Immature natural killer cell (primary cell): ENCODE results near the gene OPRL1. TPM values are rescaled to one million over a fixed set of nuclear protein-coding genes. Genes with fewer than 3 reads are reported as not detected.
A peak's percentile ranks its signal among the peaks of the same experiment; 100 is the strongest.
"Not testable (repeated sequence)": the region's sequence is repeated elsewhere in the genome, so short reads cannot be mapped to it uniquely, and the experiment has no call there.

Experiments
- DNase-seq, 3 donors: peaks; one replicate each; pipeline ENCODE4 v3.0.0; 2022; ENCODE audit warnings: mixed read lengths in 1 of 3
- H3K27ac Mint-ChIP-seq, 6 donors: one replicate each; pipeline ENCODE4 v1.8.0; 2020; ENCODE audit warnings: mixed read lengths in 6 of 6, mild to moderate bottlenecking in 5 of 6, inconsistent platforms in 4 of 6, moderate library complexity in 3 of 6
- H3K27me3 Mint-ChIP-seq, 3 donors: one replicate each; pipeline ENCODE4 v1.8.0; 2020 to 2021; ENCODE audit warnings: low read depth in 3 of 3, mild to moderate bottlenecking in 3 of 3, mixed read lengths in 3 of 3, moderate library complexity in 3 of 3, inconsistent platforms in 1 of 3
- H3K36me3 Mint-ChIP-seq, 3 donors: one replicate each; pipeline ENCODE4 v1.8.0; 2020; ENCODE audit warnings: mixed read lengths in 3 of 3, inconsistent platforms in 2 of 3, mild to moderate bottlenecking in 2 of 3
- H3K4me1 Mint-ChIP-seq, 2 donors: one replicate each; pipeline ENCODE4 v1.8.0; 2020; ENCODE audit warnings: inconsistent platforms in 2 of 2, mild to moderate bottlenecking in 2 of 2, mixed read lengths in 2 of 2, moderate library complexity in 1 of 2
- H3K4me3 Mint-ChIP-seq, 5 donors: one replicate each; pipeline ENCODE4 v1.8.0; 2020; ENCODE audit warnings: mild to moderate bottlenecking in 5 of 5, mixed read lengths in 5 of 5, inconsistent platforms in 3 of 5, moderate library complexity in 3 of 5
- H3K9me3 Mint-ChIP-seq, 6 donors: one replicate each; pipeline ENCODE4 v1.8.0; 2020; ENCODE audit warnings: mild to moderate bottlenecking in 6 of 6, mixed read lengths in 6 of 6, inconsistent platforms in 4 of 6, moderate library complexity in 3 of 6
- polyA plus RNA-seq, 3 donors: library from polyadenylated mRNA; unstranded; fragments of 300-500 nt; fragmentation: Illumina TruSeq; gene quantifications; one replicate each; pipeline ENCODE4 v1.2.3, GENCODE V29; 2021

Gene OPRL1
- polyA plus RNA-seq, 3 donors from 2014 or later, result 0.48 to 1.3 (median 0.73) TPM

DNA sequence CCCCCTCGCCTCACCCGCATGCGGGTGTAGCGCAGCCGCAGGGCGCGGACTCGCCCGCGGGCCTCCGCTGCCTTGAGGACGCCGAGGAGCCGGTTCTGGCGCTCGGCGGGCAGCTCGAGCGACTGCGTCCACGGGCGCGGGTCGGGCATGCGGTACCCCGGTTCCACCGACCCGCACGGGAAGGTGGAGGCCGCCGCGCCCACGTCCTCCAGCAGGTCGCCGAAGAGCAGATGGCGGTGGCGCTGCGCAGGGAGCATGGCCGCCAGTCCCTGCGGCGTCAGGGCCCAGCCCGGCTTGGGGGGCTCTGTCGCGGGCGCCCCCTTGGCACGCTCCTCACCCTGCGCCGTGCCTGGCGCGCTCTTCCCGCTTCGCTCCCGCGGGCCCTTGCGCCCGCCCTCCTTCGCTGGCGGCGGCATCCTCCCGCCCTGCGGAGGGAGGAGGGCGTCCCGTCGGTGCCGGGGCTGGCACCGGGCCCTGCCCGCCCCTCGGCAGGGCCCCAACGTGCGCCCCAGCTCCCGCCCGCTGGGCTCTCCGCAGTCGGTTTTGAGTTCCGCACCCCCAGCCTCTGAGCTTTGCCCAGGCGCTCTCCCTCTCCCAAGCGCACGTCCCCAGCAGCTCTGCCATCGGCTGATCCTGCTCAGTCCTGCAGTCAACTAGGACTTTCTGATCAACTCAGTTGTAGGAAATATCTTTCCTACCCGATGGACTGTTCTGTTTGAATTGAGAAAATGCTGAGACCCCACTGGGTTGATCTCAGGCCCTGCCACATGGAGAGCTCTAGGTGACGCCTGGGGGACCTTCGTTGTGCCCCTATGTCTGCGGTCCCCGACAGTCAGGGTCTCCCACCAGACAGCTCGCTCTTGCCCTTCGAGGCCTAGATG, 4.2 kb downstream of the OPRL1 start, which contains the start of gene LKAAEAR1:
Gene LKAAEAR1 (minus strand): TSS at position 595 of the 881 bp plus-strand sequence. CDS start 179 bp downstream, at position 416.
- Mint-ChIP-seq H3K36me3 (no peaks in the 10 kb centered on the region), H3K4me1 (peaks cover 18% of the 10 kb centered on the region in 2 donors), H3K4me3 (peak within 1 kb of the TSS; percentile 80 to 87 (median 85)), H3K27ac (no peak within 1 kb of the TSS), H3K27me3 (peaks cover 5 to 13% (median 12%) of the 10 kb centered on the region in 3 donors), H3K9me3 (peaks cover 0 to 4% (median 0%) of the 10 kb centered on the region in 6 donors)
- DNase-seq, result no peak

DNA sequence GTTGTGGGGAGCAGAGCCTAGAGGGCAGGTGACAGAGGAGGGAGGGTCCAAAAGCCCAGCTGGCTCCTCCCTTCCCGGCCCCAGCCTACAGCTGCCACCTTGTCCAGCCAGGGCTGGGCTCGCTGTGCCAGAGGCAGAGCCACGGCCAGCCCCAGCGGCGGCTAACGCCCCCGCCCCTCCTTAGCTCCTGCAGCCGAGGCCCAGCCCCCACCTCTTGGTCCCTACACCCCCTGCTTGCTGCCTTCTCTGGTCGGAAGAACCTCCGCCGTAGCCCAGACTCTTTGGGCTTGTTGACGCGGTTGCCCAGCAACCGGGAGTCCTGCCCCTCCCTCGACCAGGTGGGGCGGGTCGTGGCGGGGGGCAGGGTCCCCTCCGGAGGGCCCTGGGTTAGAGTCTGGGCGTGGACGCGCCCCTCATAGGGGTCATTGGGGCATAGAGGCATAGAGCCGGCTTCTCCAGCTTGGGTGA, 4.8 kb downstream of the OPRL1 start:
- H3K27me3 Mint-ChIP-seq, result peaks cover 5 to 13% (median 12%) of the 10 kb centered on the region in 3 donors
- no peaks in the 10 kb centered on the region for H3K36me3 Mint-ChIP-seq
- peak overlapping the region; percentile 80 to 87 (median 85) for H3K4me3 Mint-ChIP-seq
- H3K4me1 Mint-ChIP-seq, result peaks cover 17 to 18% of the 10 kb centered on the region in 2 donors
- H3K27ac Mint-ChIP-seq, result no peak overlapping the region
- H3K9me3 Mint-ChIP-seq, result peaks cover 0 to 4% (median 0%) of the 10 kb centered on the region in 6 donors
- DNase-seq, result no peak

DNA sequence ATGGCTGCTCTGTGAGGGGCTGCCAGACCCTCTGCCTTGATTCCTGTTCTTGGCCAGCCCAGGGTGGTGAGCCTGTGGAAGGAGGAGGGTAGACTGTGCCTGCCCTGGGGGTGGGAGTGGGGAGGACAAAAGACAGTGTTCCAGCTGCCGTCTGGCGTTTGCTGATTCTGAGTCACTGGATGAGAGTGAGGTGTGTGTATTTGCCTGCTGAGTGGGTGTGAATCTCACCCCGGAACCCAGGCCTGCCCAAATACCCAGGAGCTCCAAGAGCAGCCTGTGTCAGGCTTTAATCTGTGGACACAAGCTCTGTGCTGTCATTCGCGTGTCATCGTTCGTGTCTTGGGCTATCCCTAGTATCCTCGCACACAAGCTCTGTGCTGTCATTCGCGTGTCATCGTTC, 6.9 kb downstream of the OPRL1 start:
- peaks cover 10% of the 10 kb centered on the region in 2 donors for H3K4me1 Mint-ChIP-seq
- no peak overlapping the region for H3K27ac Mint-ChIP-seq
- no peak for DNase-seq
- peaks cover 0 to 4% (median 0%) of the 10 kb centered on the region in 6 donors for H3K9me3 Mint-ChIP-seq
- peaks cover 5 to 18% (median 8%) of the 10 kb centered on the region in 3 donors for H3K27me3 Mint-ChIP-seq
- H3K4me3 Mint-ChIP-seq, result no peak overlapping the region
- no peaks in the 10 kb centered on the region for H3K36me3 Mint-ChIP-seq

DNA sequence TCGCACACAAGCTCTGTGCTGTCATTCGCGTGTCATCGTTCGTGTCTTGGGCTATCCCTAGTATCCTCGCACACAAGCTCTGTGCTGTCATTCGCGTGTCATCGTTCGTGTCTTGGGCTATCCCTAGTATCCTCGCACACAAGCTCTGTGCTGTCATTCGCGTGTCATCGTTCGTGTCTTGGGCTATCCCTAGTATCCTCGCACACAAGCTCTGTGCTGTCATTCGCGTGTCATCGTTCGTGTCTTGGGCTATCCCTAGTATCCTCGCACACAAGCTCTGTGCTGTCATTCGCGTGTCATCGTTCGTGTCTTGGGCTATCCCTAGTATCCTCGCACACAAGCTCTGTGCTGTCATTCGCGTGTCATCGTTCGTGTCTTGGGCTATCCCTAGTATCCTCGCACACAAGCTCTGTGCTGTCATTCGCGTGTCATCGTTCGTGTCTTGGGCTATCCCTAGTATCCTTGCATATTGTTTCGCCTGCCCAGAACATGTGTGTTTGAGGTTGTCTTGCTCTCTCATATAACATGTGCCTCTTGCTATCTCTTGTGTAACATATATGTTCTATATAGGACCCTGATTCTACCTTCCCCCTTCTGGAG, 7.4 kb downstream of the OPRL1 start:
- not testable (repeated sequence) for H3K27ac Mint-ChIP-seq, DNase-seq, H3K9me3 Mint-ChIP-seq, H3K36me3 Mint-ChIP-seq, H3K4me3 Mint-ChIP-seq
- Mint-ChIP-seq H3K27me3 (peaks cover 5 to 18% (median 9%) of the 10 kb centered on the region in 3 donors), H3K4me1 (peaks cover 10% of the 10 kb centered on the region in 2 donors)

DNA sequence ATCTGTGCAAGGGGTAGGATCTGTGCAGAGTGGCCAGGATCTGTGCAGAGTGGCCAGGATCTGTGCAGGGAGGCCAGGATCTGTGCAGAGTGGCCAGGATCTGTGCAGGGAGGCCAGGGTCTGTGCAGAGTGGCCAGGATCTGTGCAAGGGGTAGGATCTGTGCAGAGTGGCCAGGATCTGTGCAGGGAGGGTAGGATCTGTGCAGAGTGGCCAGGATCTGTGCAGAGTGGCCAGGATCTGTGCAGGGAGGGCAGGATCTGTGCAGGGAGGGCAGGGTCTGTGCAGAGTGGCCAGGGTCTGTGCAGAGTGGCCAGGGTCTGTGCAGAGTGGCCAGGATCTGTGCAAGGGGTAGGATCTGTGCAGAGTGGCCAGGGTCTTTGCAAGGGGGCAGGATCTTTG, 8.7 kb downstream of the OPRL1 start:
- not testable (repeated sequence) for H3K36me3 Mint-ChIP-seq, H3K27ac Mint-ChIP-seq, DNase-seq, H3K9me3 Mint-ChIP-seq, H3K4me1 Mint-ChIP-seq, H3K4me3 Mint-ChIP-seq
- peaks cover 5 to 18% (median 11%) of the 10 kb centered on the region in 3 donors for H3K27me3 Mint-ChIP-seq

DNA sequence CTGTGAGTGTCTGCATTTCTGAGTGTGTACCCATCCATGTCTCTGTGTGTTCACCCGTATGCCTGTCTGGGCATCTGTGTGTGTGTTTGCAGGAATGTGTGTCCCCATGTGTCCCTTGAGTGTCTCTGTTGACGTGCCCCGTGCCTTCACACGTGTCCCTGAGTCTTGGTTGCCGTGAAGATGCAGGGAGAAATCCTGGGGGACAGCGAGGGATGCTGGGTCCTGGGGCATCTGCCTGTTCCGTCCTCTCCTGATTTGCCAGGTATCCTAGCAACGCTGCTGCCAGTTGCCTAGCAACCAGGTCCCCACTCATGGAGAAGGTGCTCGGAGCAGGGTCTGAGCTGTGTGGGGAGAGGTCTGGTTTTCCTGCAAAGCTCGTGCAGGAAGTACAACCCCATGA, 10.3 kb downstream of the OPRL1 start:
- peaks cover 0 to 4% (median 0%) of the 10 kb centered on the region in 6 donors for H3K9me3 Mint-ChIP-seq
- H3K27ac Mint-ChIP-seq, result no peak overlapping the region
- H3K4me1 Mint-ChIP-seq, result no peaks in the 10 kb centered on the region
- no peak for DNase-seq
- H3K36me3 Mint-ChIP-seq, result no peaks in the 10 kb centered on the region
- peaks cover 5 to 13% (median 5%) of the 10 kb centered on the region in 3 donors for H3K27me3 Mint-ChIP-seq
- no peak overlapping the region for H3K4me3 Mint-ChIP-seq

DNA sequence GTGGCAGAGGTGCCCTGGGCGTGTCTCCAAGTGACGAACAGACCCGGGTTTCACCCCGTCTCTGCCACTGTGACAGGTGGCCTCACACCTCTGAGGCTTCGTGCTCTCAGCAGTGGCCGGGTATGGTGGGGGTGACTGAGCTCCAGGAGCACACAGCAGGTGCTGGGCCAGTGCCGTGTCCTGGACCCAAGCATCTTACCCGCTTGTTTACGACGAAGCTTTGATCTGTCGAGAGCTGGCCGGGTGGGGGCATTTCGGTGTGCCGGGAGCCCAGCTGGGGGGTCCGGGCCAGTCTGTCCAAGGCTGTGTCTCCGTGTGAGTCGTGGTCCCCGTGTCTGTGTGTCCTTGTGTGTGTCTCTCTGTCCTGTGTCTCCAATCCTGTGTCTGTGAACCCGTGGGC, 11.5 kb downstream of the OPRL1 start:
- Mint-ChIP-seq H3K9me3 (peaks cover 0 to 4% (median 0%) of the 10 kb centered on the region in 6 donors), H3K36me3 (no peaks in the 10 kb centered on the region), H3K4me3 (no peak overlapping the region), H3K27ac (no peak overlapping the region), H3K27me3 (peaks cover 0 to 8% (median 5%) of the 10 kb centered on the region in 3 donors), H3K4me1 (no peaks in the 10 kb centered on the region)
- DNase-seq, result no peak

DNA sequence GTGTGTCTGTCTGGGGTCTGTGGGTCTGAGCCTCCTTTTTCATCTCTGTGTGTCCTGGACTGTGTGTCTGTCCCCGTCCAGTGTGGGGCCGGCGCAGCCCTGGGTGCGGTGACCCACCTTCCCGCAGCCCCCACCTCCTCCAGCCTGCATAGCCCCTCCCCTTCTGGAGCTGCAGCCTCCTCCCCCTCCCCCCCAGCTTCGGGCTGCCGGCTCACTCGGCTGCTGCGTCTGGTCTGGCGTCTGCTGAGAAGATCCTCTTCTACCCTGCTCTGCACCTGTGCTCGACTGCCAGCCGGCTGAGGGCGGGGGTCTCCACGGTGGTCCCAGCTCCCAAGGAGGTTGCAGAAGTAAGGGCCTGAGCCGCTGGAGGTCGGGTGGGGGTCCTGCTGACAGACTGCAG, 11.9 kb downstream of the OPRL1 start:
- Mint-ChIP-seq H3K9me3 (peaks cover 0 to 4% (median 0%) of the 10 kb centered on the region in 6 donors), H3K27ac (no peak overlapping the region), H3K36me3 (peaks cover 0 to 2% (median 0%) of the 10 kb centered on the region in 3 donors), H3K4me3 (no peak overlapping the region), H3K27me3 (peaks cover 0 to 8% (median 5%) of the 10 kb centered on the region in 3 donors), H3K4me1 (no peaks in the 10 kb centered on the region)
- DNase-seq, result no peak

DNA sequence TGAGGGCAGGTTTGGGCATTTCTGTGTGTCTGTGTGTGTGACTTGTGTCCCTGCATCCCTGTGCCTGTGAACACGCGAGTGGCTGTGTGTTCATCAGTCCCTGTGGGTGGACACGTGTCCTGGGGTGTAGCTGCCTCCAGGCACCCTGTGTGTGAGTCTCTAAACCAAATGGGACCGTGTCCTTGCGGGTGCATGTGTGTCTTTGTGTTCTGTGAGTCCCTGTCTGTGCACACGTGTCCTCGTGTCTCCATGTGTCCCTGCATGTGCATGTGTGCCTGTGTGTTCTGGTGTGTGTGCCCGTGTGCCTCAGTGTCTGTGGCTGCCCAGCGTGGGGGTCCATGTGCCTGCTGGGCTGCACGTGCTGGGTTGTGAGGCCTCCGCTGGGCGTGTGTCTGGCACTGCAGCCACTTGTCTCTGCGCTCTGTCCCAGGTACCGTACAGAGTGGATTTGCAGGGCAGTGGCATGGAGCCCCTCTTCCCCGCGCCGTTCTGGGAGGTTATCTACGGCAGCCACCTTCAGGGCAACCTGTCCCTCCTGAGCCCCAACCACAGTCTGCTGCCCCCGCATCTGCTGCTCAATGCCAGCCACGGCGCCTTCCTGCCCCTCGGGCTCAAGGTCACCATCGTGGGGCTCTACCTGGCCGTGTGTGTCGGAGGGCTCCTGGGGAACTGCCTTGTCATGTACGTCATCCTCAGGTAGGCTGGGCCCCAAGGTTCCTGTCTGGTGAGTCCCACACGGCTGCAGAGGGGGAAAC, 12.6 kb downstream of the OPRL1 start:
- H3K4me1 Mint-ChIP-seq, result no peaks in the 10 kb centered on the region
- peaks cover 0 to 4% (median 0%) of the 10 kb centered on the region in 3 donors for H3K36me3 Mint-ChIP-seq
- no peak overlapping the region for H3K27ac Mint-ChIP-seq
- no peak overlapping the region for H3K4me3 Mint-ChIP-seq
- DNase-seq, result no peak
- peaks cover 0 to 8% (median 5%) of the 10 kb centered on the region in 3 donors for H3K27me3 Mint-ChIP-seq
- peaks cover 0 to 4% (median 0%) of the 10 kb centered on the region in 6 donors for H3K9me3 Mint-ChIP-seq

DNA sequence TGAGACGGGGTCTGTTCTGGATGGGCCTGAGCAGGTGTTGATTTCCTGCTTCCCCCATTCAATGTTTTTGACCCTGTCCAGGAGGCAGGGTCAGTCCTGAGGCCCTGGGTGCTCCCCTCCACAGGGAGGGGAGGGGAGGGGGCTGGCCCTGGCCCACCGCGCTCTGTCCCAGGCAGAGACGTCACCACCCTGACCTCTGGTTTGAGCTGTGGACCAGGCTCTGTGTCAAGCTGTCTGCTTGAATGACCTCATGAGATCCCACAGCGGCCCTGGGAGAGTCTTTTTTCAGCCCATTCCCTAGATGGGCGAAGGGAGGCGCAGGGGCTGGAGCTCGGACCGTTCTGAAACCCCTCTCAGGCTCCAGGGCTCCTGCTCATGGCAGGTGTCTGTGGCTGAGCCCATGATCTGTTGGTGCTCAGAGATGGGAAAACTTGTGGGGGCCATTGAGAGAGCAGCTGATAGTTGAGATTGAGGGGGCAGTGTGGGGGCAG, 13.2 kb downstream of the OPRL1 start:
- DNase-seq, result no peak
- Mint-ChIP-seq H3K36me3 (peaks cover 0 to 4% (median 0%) of the 10 kb centered on the region in 3 donors), H3K4me3 (no peak overlapping the region), H3K9me3 (no peaks in the 10 kb centered on the region), H3K4me1 (no peaks in the 10 kb centered on the region), H3K27me3 (peaks cover 0 to 8% (median 5%) of the 10 kb centered on the region in 3 donors), H3K27ac (no peak overlapping the region)

DNA sequence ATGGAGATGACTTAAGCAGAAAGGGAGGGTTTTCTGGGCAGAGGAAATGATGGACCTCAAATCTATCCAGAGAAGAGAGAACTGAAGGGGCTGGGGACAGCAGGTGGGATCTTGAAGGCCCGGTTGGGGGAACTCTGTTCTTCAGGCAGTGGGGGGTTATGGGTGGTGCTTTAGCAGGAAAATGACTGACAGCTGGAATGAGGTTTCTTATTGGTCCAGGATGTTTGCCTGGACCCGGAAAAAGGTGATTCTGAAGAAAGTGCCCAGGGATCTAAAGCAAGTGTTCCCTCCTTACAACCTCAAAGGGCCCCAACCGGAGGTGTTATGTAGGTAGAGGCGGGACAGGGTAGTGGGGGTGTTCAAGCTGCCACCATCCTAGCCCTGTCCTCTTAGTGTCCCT, 15.6 kb downstream of the OPRL1 start:
- no peak for DNase-seq
- H3K36me3 Mint-ChIP-seq, result peaks cover 0 to 4% (median 0%) of the 10 kb centered on the region in 3 donors
- no peaks in the 10 kb centered on the region for H3K4me1 Mint-ChIP-seq
- H3K9me3 Mint-ChIP-seq, result no peaks in the 10 kb centered on the region
- H3K4me3 Mint-ChIP-seq, result no peak overlapping the region
- H3K27me3 Mint-ChIP-seq, result peaks cover 0 to 6% (median 3%) of the 10 kb centered on the region in 3 donors
- no peak overlapping the region for H3K27ac Mint-ChIP-seq

DNA sequence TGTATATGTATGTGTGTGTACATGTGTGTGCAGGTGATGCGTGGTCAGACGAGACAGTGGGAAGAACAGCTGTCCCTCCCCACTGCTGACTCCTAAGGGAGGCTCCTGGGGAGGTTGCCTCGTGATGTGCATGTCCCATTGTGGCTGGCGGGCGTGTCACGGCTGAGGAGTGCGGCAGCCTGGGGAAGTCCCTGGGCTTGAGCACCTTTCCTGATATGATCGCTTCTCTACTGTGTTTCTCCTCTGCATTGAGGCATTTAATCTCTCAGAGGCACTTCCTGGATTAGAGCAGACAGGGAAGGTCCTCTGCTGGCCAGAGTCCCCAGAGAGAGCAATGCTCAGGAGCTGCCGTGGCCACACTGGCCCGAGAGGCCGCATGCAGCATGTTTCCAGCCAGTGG, 16.0 kb downstream of the OPRL1 start:
- H3K27ac Mint-ChIP-seq, result no peak overlapping the region
- no peak overlapping the region for H3K4me3 Mint-ChIP-seq
- H3K36me3 Mint-ChIP-seq, result peaks cover 0 to 4% (median 0%) of the 10 kb centered on the region in 3 donors
- peaks cover 0 to 6% (median 4%) of the 10 kb centered on the region in 3 donors for H3K27me3 Mint-ChIP-seq
- H3K9me3 Mint-ChIP-seq, result no peaks in the 10 kb centered on the region
- peaks cover 0 to under 1% of the 10 kb centered on the region in 2 donors for H3K4me1 Mint-ChIP-seq
- no peak for DNase-seq

DNA sequence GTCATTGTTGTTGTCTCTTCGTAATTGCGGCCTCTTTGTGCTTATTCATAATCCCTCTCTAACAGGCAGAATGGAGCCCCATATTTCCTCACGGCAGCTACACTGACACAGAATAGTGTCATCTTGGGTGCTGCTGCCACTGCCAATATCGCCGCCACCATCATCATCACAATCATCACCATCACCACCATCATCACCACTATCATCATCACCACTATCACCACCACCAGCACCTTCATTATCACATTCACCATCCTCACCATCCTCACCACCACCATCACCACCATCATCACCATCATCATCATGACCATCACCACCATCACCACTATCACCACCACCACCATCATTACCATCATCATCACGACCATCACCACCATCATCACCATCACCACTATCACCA, 16.7 kb downstream of the OPRL1 start:
- peak overlapping the region in 2 of 6 donors; percentile 0 for H3K27ac Mint-ChIP-seq
- H3K36me3 Mint-ChIP-seq, result peaks cover 0 to 4% (median 0%) of the 10 kb centered on the region in 3 donors
- no peak for DNase-seq
- H3K4me3 Mint-ChIP-seq, result no peak overlapping the region
- H3K9me3 Mint-ChIP-seq, result no peaks in the 10 kb centered on the region
- H3K4me1 Mint-ChIP-seq, result peaks cover 2 to 4% of the 10 kb centered on the region in 2 donors
- H3K27me3 Mint-ChIP-seq, result peaks cover 0 to 9% (median 6%) of the 10 kb centered on the region in 3 donors
